H1 (cell line): ENCODE results near the gene LGALS12.
A peak's percentile ranks its signal among the peaks of the same experiment; 100 is the strongest.

Source experiments
- BCL11A ChIP-seq, 2 experiments: IDR thresholded peaks; one replicate each; pipeline ENCODE4 v1.6.1; 2011; ENCODE audit warnings: low read depth in 2 of 2, low read length in 2 of 2, mild to moderate bottlenecking in 2 of 2
- CBX5 ChIP-seq: fragments of 300-800, 300-1000 bp; sonication (generic); IDR thresholded peaks from 2 replicates; pipeline ENCODE4 v1.7.1; 2016; ENCODE audit warnings: antibody characterized with exemption, low read length, low read depth
- HDAC2 ChIP-seq, 2 experiments: fragments of 300-600 bp in 1 of 2; sonication (generic) in 1 of 2; IDR thresholded peaks; 2 replicates each; pipeline ENCODE4 v1.6.1; 2011 to 2012; ENCODE audit warnings: low read depth in 2 of 2, low read length in 2 of 2, mild to moderate bottlenecking in 2 of 2, moderate library complexity in 2 of 2, borderline replicate concordance in 1 of 2, inconsistent platforms in 1 of 2
- NRF1 ChIP-seq: IDR thresholded peaks from 2 replicates; pipeline ENCODE4 v1.6.1; 2011; ENCODE audit warnings: mild to moderate bottlenecking, low read depth, low read length, improper control_type of control experiment
- POLR2A ChIP-seq, 2 experiments: IDR thresholded peaks; 1 replicate in 1 of 2; 2 replicates in 1 of 2; pipeline ENCODE4 v1.6.1; 2011; ENCODE audit warnings: low read depth in 2 of 2, low read length in 2 of 2, mild to moderate bottlenecking in 2 of 2; ENCODE audit errors: control extremely low read depth in 1 of 2
- POLR2AphosphoS5 ChIP-seq: IDR thresholded peaks from 2 replicates; pipeline ENCODE4 v1.6.1; 2011; ENCODE audit warnings: low read depth, low read length
- RBBP5 ChIP-seq: IDR thresholded peaks from 2 replicates; pipeline ENCODE4 v1.7.1; 2012; ENCODE audit warnings: low read depth, mild to moderate bottlenecking, inconsistent platforms, low read length, moderate library complexity, borderline replicate concordance
- SIN3A ChIP-seq, 2 experiments: IDR thresholded peaks in 1 of 2; conservative IDR thresholded peaks in 1 of 2; 2 replicates each; pipeline ENCODE4 v1.6.1; 2011 to 2012; ENCODE audit warnings: low read length in 2 of 2, improper control_type of control experiment in 1 of 2, low read depth in 1 of 2, mild to moderate bottlenecking in 1 of 2
- TCF12 ChIP-seq: IDR thresholded peaks from 2 replicates; pipeline ENCODE4 v1.6.1; 2011; ENCODE audit warnings: low read depth, mild to moderate bottlenecking, low read length
- YY1 ChIP-seq: IDR thresholded peaks from 2 replicates; pipeline ENCODE4 v1.6.1; 2011; ENCODE audit warnings: low read depth, mild to moderate bottlenecking, low read length
- TF ChIP-seq, protein P1 (sequence below), 3 experiments: IDR thresholded peaks; 1 replicate in 2 of 3; 2 replicates in 1 of 3; pipeline versions ENCODE4 v1.5.1 to v1.6.1; 2011; ENCODE audit warnings: low read length in 3 of 3, mild to moderate bottlenecking in 3 of 3, inconsistent platforms in 2 of 3, low read depth in 1 of 3, moderate library complexity in 1 of 3; ENCODE audit not compliant: insufficient read depth in 1 of 3; ENCODE audit errors: control extremely low read depth in 1 of 3
- TF ChIP-seq, protein P2 (sequence below): IDR thresholded peaks from 2 replicates; pipeline ENCODE4 v1.6.1; 2012; ENCODE audit warnings: low read length, inconsistent platforms

DNA sequence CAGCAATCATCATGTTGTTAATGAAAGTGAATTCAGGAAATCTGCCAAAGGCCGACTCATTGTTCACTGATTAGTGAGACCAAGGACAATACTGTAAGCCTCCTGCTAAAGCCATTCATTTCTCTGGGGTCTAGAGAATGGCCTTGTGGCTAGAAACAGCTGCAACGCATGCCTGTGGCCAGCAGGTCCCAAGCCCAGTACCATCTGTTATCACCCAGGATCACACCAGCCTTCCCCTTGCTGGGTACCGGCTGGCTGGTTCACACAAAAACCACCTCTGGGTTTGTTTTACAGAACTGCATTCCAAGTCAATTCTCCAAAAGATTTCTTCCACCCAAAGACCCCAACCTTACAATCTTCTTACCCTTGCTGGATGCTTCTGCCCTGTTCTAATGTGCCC lies 16.0 kb upstream of the LGALS12 start:
- TF ChIP-seq RBBP5 (no peak), TCF12 (0 out of 2 replicates have a peak, but pooled peaks have one; percentile 40), SIN3A (conservative IDR thresholded peaks at IDR 0.05 in 1 of 2, IDR thresholded peaks at IDR 0.05 in 1 of 2; ENCODE audit: low read depth in 1 of 2, low read length in 2 of 2) (no peak; a peak in 1 of 4 replicates), HDAC2 (IDR thresholded peaks at IDR 0.05; ENCODE audit: borderline replicate concordance in 1 of 2, low read depth in 2 of 2, low read length in 2 of 2) (no peak), YY1 (no peak), NRF1 (no peak), BCL11A (IDR thresholded peaks at IDR 0.05; ENCODE audit: low read depth in 2 of 2, low read length in 2 of 2) (no peak), CBX5 (no peak), POLR2AphosphoS5 (no peak), POLR2A (IDR thresholded peaks at IDR 0.05; ENCODE audit: control extremely low read depth in 1 of 2, low read depth in 2 of 2, low read length in 2 of 2) (no peak)
- TF ChIP-seq, protein P1, sequence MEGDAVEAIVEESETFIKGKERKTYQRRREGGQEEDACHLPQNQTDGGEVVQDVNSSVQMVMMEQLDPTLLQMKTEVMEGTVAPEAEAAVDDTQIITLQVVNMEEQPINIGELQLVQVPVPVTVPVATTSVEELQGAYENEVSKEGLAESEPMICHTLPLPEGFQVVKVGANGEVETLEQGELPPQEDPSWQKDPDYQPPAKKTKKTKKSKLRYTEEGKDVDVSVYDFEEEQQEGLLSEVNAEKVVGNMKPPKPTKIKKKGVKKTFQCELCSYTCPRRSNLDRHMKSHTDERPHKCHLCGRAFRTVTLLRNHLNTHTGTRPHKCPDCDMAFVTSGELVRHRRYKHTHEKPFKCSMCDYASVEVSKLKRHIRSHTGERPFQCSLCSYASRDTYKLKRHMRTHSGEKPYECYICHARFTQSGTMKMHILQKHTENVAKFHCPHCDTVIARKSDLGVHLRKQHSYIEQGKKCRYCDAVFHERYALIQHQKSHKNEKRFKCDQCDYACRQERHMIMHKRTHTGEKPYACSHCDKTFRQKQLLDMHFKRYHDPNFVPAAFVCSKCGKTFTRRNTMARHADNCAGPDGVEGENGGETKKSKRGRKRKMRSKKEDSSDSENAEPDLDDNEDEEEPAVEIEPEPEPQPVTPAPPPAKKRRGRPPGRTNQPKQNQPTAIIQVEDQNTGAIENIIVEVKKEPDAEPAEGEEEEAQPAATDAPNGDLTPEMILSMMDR (IDR thresholded peaks at IDR 0.05; ENCODE audit: control extremely low read depth in 1 of 3, insufficient read depth in 1 of 3, low read depth in 1 of 3, low read length in 3 of 3): peak in 2 of 3 experiments; percentile 50 to 58; a peak in 3 of 4 replicates
- TF ChIP-seq, protein P2, sequence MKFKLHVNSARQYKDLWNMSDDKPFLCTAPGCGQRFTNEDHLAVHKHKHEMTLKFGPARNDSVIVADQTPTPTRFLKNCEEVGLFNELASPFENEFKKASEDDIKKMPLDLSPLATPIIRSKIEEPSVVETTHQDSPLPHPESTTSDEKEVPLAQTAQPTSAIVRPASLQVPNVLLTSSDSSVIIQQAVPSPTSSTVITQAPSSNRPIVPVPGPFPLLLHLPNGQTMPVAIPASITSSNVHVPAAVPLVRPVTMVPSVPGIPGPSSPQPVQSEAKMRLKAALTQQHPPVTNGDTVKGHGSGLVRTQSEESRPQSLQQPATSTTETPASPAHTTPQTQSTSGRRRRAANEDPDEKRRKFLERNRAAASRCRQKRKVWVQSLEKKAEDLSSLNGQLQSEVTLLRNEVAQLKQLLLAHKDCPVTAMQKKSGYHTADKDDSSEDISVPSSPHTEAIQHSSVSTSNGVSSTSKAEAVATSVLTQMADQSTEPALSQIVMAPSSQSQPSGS: no peak
